Kidney (tissue), 14 donors: ENCODE data around the gene ARMC5. TPM values are rescaled to one million over a fixed set of nuclear protein-coding genes. Genes with fewer than 3 reads are reported as not detected.

Experiments
- DNase-seq, 5 donors: peaks; one replicate each; pipeline ENCODE4 v3.0.0-alpha.2; 2013 to 2020
- FAIRE-seq: peaks from 2 replicates; lab custom pipeline; 2012; peaks lifted over from hg19 to GRCh38; lab: Jason Lieb, UNC
- H3K27ac ChIP-seq, 2 donors: one replicate each; pipeline ENCODE4 v1.7.0; 2013; ENCODE audit warnings: low read depth in 2 of 2, low read length in 2 of 2, inconsistent platforms in 1 of 2
- H3K27me3 ChIP-seq: one replicate; pipeline ENCODE4 v1.7.1; 2013; ENCODE audit warnings: low read length, inconsistent platforms; ENCODE audit not compliant: control insufficient read depth, insufficient read depth
- H3K36me3 ChIP-seq, 3 donors: one replicate each; pipeline versions ENCODE4 v1.7.0 to v1.7.1; 2013; ENCODE audit warnings: low read length in 3 of 3, control low read depth in 1 of 3, inconsistent platforms in 1 of 3; ENCODE audit not compliant: insufficient read depth in 3 of 3, control insufficient read depth in 2 of 3
- H3K4me1 ChIP-seq, 3 donors: one replicate each; pipeline versions ENCODE4 v1.7.0 to v1.7.1; 2013; ENCODE audit warnings: low read length in 3 of 3, inconsistent platforms in 1 of 3, low read depth in 1 of 3; ENCODE audit not compliant: control insufficient read depth in 2 of 3, insufficient read depth in 2 of 3
- H3K4me3 ChIP-seq, 3 donors: one replicate each; pipeline versions ENCODE4 v1.7.0 to v1.8.1; 2013; ENCODE audit warnings: low read length in 3 of 3, control low read depth in 1 of 3, inconsistent platforms in 1 of 3
- H3K9ac ChIP-seq, 3 donors: one replicate each; pipeline versions ENCODE4 v1.7.0 to v1.7.1; 2013; ENCODE audit warnings: low read length in 3 of 3, control low read depth in 1 of 3, inconsistent platforms in 1 of 3
- H3K9me3 ChIP-seq, 3 donors: one replicate each; pipeline versions ENCODE4 v1.7.0 to v1.7.1; 2013; ENCODE audit warnings: low read length in 3 of 3, control low read depth in 1 of 3, inconsistent platforms in 1 of 3; ENCODE audit not compliant: control insufficient read depth in 2 of 3, insufficient read depth in 1 of 3
- CTCF ChIP-seq: IDR thresholded peaks from 3 replicates; pipeline ENCODE4 v1.5.1; 2012; ENCODE audit warnings: mild to moderate bottlenecking, moderate library complexity, borderline replicate concordance; ENCODE audit not compliant: insufficient read depth; ENCODE audit errors: extremely low read depth
- intact Hi-C: fragments of 100-400 bp; cut with DNase I; formaldehyde crosslinking; loops from one replicate; pipeline ENCODE4 v1.11.1; 2022
- polyA plus RNA-seq: library from polyadenylated mRNA; stranded (reverse); fragments of 350-450 nt; fragmentation: Illumina TruSeq; extraction: RNeasy Lipid Tissue Mini Kit (QIAGEN cat#74804); gene quantifications from one replicate; pipeline ENCODE4 v1.2.3, GENCODE V29; 2014; ENCODE audit warnings: low read depth, low replicate concordance; ENCODE audit not compliant: insufficient read depth
- total RNA-seq: library from RNA; stranded (reverse); fragmentation: NEBNext Ultra II Directional; extraction: Animal tissue kit (Norgen Biotek cat#: 25700); gene quantifications from one replicate; pipeline ENCODE4 v1.2.1, GENCODE V29; 2021
- donor health status: control.
- donor health status: control.
- donor health status: control.
- donor health status: control.
- donor health status: control.
- donor health status: DM: yes; HTN: yes; CAD: no.
- donor health status: Normal renal cell carcinoma (clear cell type).

Gene ARMC5
- total and polyA plus RNA-seq, 2 donors from 2014 or later = 9.6 to 10.9 TPM

- no peak for FAIRE-seq
- no peaks in the 10 kb centered on the region for H3K27me3 ChIP-seq
- intact Hi-C loops = no loop called here
- no peak overlapping the region for H3K27ac ChIP-seq
- peaks cover 0 to 15% (median 0%) of the 10 kb centered on the region in 3 donors for H3K4me1 ChIP-seq
- H3K9me3 ChIP-seq = no peaks in the 10 kb centered on the region
- peak overlapping the region in 2 of 3 donors; percentile 60 to 71 for H3K4me3 ChIP-seq
- peak; percentile 25 to 83 (median 59) for DNase-seq
- H3K36me3 ChIP-seq = peaks cover 0 to 17% (median 4%) of the 10 kb centered on the region in 3 donors
- no peak overlapping the region for H3K9ac ChIP-seq
- TF ChIP-seq CTCF = no peak
Observed at GRCh38 chr16:31488468-31489297, 29.4 kb downstream of the ARMC5 start.

GRCh38 chr16:31489298-31489564, 29.9 kb downstream of the ARMC5 start:
- Histone ChIP-seq H3K27me3 (no peaks in the 10 kb centered on the region), H3K36me3 (peaks cover 0 to 18% (median 4%) of the 10 kb centered on the region in 3 donors), H3K4me3 (no peak overlapping the region), H3K9me3 (no peaks in the 10 kb centered on the region), H3K9ac (no peak overlapping the region), H3K27ac (no peak overlapping the region), H3K4me1 (peaks cover 0 to 15% (median 0%) of the 10 kb centered on the region in 3 donors)
- no peak for DNase-seq
- intact Hi-C loops = no loop called here
- FAIRE-seq = no peak
- no peak for TF ChIP-seq CTCF

- peaks cover 0 to 18% (median 4%) of the 10 kb centered on the region in 3 donors for H3K36me3 ChIP-seq
- FAIRE-seq = no peak
- no peak for TF ChIP-seq CTCF
- no peak overlapping the region for H3K4me3 ChIP-seq
- H3K4me1 ChIP-seq = peaks cover 0 to 15% (median 0%) of the 10 kb centered on the region in 3 donors
- H3K27ac ChIP-seq = no peak overlapping the region
- H3K9ac ChIP-seq = no peak overlapping the region
- intact Hi-C loops = no loop called here
- no peaks in the 10 kb centered on the region for H3K27me3 ChIP-seq
- peak in 1 of 5 donors; percentile 66 for DNase-seq
- no peaks in the 10 kb centered on the region for H3K9me3 ChIP-seq
Observed at GRCh38 chr16:31489616-31490584, 30.6 kb downstream of the ARMC5 start.
